Uterus (tissue), 2 donors: ENCODE measurements around the gene MAP1B.

Experiments used
- CTCF ChIP-seq, 4 experiments: fragments of 200-600 bp in 2 of 4; fragments of 450-650 bp in 2 of 4; sonication (generic) in 2 of 4; IDR thresholded peaks; one replicate each; pipeline ENCODE4 v1.5.1; 2016 to 2019; ENCODE audit warnings: antibody characterized with exemption in 4 of 4, mild to moderate bottlenecking in 2 of 4, moderate library complexity in 1 of 4
- POLR2A ChIP-seq, 2 donors: fragments of 450-650 bp; IDR thresholded peaks; one replicate each; pipeline ENCODE4 v1.6.1; 2016; ENCODE audit warnings: antibody characterized with exemption in 2 of 2, mild to moderate bottlenecking in 1 of 2, moderate library complexity in 1 of 2

GRCh38 chr5:72125941-72126620 is 18.8 kb downstream of the MAP1B start:
- TF ChIP-seq CTCF (IDR thresholded peaks at IDR 0.05) (no peak), POLR2A (IDR thresholded peaks at IDR 0.05) (no peak)
